Skeletal muscle cell (primary cell): ENCODE results near the gene CHD6.
A peak's percentile ranks its signal among the peaks of the same experiment; 100 is the strongest.

ENCODE experiments used
- DNase-seq: peaks from one replicate; pipeline ENCODE4 v3.0.0-alpha.2; 2010; ENCODE audit warnings: low read depth
- H3K4me3 ChIP-seq: 2 replicates; pipeline ENCODE4 v1.5.1; 2011; ENCODE audit warnings: low read depth, mild to moderate bottlenecking, control low read depth, low read length, moderate library complexity

Gene CHD6

DNA sequence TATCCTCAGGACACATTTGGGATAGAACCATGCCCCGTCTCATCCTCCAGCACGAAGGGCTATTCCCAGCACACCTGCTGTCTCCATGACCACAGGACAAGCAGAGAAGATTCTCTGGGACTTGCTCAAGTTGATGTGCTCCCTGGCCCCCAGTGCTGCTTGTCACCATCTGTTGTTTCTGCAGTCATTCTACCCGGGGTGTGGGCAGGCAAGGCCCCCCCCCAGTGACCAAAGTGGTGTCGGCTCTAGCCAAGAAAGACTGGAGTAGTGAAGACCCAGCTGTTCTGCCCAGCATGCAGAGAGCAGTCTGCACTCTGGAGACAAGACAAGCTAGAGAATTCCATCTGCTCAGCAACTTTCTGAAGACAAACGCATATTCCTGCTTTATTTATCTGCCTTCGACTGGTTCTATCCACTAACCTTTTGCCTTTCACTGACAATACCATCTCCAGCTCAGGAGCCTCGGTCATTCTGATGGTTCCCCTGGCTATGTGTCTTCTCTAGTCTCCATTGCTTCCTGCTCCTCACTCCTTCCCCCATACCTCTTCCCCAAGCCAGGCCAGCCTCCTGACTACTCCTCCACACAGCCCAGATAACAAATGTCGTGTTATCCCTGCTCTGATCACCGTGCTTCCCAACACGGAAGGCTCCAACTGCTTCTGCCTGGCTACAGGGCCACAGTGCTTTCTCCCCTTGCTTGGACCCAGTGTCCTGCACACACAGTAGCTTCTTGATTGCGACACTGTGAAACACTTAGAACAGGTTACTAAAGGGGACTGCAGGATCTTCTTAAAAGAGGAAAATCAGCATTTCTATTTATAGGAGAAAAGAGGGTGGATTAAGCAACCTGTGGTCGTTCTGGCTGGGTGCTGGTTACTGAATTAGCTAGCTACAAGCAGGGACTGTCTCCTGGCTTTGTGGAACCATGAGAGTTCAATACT lies 164.9 kb downstream of the CHD6 start:
- peak; percentile 27 for DNase-seq
- no peak overlapping the region for H3K4me3 ChIP-seq

DNA sequence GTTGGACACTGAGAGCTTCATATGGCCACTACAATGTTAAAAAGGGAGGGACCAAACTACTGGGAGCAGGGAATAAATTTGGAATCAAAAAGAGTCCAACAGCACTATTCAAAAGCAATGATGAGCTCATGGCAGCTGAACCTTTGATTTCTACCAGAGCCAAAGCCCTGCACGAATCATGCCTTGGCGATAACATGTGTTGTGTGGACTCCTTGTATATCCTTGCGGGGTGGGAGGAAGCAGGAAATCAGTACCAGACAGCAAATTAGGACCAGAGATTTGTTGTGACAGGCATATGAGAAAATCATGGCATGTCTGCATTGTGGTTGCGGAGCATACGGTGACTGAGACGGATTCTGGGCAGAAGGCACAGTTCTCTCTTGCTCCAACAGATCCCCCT lies 166.0 kb downstream of the CHD6 start:
- DNase-seq = no peak
- no peak overlapping the region for H3K4me3 ChIP-seq

- no peak overlapping the region for H3K4me3 ChIP-seq
- DNase-seq = no peak
Observed at GRCh38 chr20:41447006-41447405, 171.2 kb downstream of the CHD6 start.

DNA sequence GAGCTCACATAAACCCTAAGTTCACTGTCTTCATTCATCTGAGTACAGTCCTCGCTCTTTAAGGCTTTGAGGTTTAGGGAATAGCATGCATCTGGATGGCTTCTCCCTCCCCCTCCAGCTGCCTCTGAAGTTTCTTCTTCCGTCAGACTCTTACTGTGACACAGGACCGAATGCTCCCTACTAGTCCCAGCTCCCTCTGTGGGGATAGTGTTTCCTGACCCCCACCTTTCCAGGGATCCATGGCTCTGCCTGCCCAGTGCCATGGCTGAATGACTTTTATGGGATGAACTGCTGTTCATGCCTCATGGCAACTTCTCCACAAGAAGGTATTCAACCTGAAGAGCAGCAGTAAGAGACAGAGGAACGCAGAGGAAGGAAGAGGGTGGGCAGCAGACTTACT lies 171.7 kb downstream of the CHD6 start:
- no peak for DNase-seq
- H3K4me3 ChIP-seq = no peak overlapping the region

DNA sequence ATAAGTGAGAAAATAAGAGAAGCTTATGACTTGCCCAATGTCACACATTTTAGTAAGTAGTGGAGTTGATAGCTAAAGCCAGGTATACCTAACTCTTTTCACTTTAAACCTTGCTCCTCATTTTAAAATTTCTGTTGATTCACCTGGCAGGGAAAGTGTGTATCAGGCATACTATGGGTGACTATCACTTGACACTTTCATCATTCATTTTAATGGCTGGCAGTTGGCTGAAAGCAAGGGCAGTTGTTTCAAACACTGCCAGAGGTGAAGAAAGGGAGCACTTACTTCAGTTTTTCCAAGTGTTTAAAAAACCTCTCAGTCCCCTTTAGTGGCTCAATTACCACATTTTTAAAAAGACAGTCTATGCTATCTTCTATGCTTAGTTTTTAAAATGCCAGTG lies 173.4 kb downstream of the CHD6 start:
- H3K4me3 ChIP-seq = no peak overlapping the region
- no peak for DNase-seq

GRCh38 chr20:41443691-41444090 lies 174.5 kb downstream of the CHD6 start:
- DNase-seq = no peak
- no peak overlapping the region for H3K4me3 ChIP-seq

GRCh38 chr20:41440882-41441281 lies 177.3 kb downstream of the CHD6 start:
- no peak overlapping the region for H3K4me3 ChIP-seq
- DNase-seq = no peak

GRCh38 chr20:41437836-41438235 lies 180.3 kb downstream of the CHD6 start:
- DNase-seq = no peak
- no peak overlapping the region for H3K4me3 ChIP-seq

- peak; percentile 61 for DNase-seq
- H3K4me3 ChIP-seq = no peak overlapping the region
Observed at GRCh38 chr20:41436679-41437078, 181.5 kb downstream of the CHD6 start.

- no peak overlapping the region for H3K4me3 ChIP-seq
- no peak for DNase-seq
Observed at GRCh38 chr20:41433203-41433602, 185.0 kb downstream of the CHD6 start.

DNA sequence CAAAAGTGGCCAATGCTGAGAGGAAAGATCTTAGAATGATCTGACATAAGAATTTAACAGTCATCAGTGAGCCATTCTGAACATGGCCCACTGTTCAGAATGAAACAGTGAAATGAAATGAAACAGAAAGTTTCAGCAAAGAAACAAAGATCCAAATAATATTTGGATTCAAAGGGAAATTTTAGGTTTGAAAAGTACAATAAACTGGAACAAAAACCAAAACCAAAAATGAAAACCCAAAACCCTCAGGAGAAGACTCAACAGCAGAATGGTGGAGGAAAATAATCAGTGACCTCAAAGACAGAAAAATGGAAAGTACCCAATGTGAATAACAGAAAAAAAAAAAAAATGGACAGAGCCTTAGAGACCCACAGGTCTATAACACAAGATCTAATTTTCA lies 185.4 kb downstream of the CHD6 start:
- DNase-seq = no peak
- no peak overlapping the region for H3K4me3 ChIP-seq

- no peak for DNase-seq
- no peak overlapping the region for H3K4me3 ChIP-seq
Observed at GRCh38 chr20:41428285-41428684, 189.9 kb downstream of the CHD6 start.

DNA sequence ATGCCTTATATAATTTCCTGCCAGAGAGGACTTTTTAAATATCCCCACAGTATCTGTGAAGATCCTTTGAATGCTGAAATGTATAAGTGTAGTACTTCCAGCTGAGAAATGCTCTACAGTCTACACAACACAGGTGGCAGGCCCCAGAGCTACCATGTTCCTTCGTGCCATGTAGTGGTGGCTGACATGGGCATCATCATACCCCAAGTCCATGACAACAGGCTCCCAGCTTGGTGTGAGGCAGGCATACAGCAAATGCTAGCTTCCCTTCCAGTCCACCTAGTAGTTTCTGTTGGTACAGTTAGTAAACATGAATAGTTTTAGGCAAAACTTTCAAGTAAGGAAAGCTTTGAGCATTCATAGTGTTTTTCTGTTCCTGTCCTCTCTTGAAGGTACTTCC lies 190.3 kb downstream of the CHD6 start:
- no peak overlapping the region for H3K4me3 ChIP-seq
- no peak for DNase-seq

DNA sequence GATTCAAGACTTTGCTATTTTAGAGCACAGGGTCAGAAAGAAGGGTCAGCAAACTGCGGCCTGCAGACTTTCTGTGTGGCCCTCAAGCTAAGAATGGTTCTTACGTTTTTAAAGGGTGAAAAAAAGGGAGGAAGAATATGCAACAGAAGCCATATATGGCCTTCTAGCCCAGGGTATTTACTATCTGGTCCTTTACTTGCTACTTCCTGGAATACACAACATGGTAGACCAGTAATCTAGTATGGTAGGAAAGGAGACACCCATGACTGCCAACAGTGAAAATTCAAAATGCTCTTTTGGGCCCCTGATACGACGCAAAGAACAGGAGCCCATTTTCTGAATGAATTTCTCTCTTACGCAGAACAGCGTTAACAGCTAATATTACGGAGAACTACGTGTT lies 191.2 kb downstream of the CHD6 start:
- no peak for DNase-seq
- no peak overlapping the region for H3K4me3 ChIP-seq

DNA sequence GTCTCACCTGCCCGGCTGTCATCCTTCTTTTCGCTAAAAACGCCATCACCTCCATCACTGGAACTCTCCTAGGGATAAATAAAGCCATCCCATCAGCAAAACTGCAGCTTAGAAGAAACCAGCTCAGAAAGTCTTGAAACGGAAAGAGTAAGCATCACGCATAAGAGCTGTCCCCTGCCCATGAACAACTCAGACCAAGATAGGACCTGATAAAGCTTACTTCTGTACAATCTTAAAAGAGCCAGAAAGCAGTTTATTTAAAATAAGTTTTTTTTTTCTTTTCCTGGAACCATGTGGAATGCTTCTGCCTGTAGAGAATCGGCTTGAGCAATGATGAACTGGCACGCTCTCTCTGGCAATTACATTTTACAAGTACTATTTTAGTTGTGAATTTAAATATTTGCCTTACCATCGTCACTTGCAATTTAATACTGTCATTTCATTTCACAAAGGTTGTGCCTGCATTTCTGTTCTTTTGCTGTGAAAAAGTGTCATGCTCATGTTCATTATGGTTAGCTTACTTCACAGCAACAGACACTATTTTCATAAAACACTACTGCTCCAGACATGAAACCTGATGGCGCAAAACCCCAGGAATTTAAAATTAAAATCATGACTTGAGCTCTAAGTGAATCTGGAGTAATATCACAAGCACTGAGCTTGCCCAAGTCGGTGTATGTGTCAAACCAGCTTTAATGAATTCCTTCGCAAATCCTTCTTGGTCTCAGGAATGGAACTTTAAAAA lies 191.9 kb downstream of the CHD6 start:
- H3K4me3 ChIP-seq = no peak overlapping the region
- no peak for DNase-seq

DNA sequence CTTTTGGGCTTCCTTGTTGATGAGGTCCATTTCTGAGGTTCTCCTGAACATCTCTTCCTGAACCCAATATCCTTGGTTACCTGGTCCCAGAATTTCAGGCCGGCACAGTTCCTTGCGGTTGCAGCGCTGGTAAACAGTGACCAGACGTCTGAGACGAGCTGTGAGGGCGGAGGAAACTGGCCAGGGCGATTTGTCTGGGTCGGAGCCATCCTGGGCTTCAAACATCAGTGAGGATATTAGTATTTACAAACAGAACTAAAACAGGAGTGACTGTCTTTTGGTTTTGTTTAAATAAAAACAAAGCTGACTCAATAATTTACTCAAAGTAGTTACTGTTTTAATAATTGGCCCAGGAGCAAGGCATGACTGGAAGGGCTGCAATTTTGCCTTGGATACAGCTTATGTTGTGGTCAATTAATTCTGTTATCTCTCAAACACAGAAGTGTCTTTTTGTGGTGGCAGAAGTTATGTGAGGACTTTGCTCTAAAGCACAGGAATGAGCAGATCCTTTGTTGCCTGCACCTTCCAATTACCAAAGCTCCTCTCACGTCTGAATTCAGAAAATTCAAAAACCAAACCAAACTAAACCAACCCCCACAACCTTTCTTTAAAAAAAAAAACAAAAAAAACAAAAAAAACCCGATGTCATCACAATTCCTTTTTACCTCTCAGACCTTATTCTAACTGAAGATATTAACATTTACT lies 192.8 kb downstream of the CHD6 start:
- DNase-seq = no peak
- H3K4me3 ChIP-seq = no peak overlapping the region

DNA sequence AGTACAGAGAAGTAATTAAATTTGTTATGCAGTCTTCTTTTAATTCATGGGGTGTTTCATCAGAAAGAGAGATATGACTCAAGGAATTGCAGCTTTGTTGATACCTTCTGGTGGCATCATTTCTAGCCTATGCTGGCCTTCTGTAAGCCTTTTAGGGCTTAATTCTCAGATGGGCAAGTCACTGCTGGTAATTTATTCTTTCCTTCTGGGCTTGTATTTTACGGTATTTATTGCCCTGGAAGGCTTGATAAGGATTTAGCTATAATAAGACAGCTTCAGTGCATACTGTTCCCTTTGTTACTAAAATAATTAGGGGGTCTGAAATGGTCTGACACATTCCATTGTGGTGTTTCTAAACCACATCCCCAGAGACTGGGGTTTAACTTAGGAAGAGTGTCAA lies 193.6 kb downstream of the CHD6 start:
- H3K4me3 ChIP-seq = no peak overlapping the region
- DNase-seq = no peak

GRCh38 chr20:41424011-41424410 lies 194.2 kb downstream of the CHD6 start:
- no peak overlapping the region for H3K4me3 ChIP-seq
- no peak for DNase-seq

DNA sequence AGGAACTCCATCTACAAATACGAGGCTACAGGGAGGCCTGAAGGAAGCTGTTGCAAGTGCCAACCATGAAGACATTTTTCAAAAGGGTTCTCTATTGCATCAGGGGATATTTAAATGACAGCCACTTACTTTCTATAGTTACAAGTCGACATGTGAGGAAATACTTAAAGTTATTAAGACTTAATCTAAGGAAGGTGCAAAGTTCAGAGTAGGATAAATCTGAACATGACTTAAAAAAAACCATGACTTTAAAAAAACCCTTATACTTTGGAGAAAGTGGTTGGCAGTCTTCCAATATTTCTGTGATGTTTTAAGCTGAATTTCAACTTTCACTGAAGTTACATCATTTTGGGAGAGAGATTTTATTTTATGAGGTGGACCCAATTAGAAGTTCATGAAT lies 195.2 kb downstream of the CHD6 start:
- no peak for DNase-seq
- no peak overlapping the region for H3K4me3 ChIP-seq

GRCh38 chr20:41418739-41419293 lies 199.4 kb downstream of the CHD6 start:
- no peak for DNase-seq
- no peak overlapping the region for H3K4me3 ChIP-seq
